Retinal pigment epithelial cell (primary cell): ENCODE results near the gene SNURF.
"Not testable (repeated sequence)": the region's sequence is repeated elsewhere in the genome, so short reads cannot be mapped to it uniquely, and the experiment has no call there.

Experiments
- DNase-seq: peaks from one replicate; pipeline ENCODE4 v3.0.0-alpha.2; 2010; ENCODE audit warnings: low read depth
- H3K4me3 ChIP-seq: 2 replicates; pipeline ENCODE4 v1.5.1; 2011; ENCODE audit warnings: mild to moderate bottlenecking, low read length, control low read depth, moderate library complexity
- TF ChIP-seq, protein P1 (sequence below): conservative IDR thresholded peaks from 2 replicates; pipeline ENCODE4 v1.5.1; 2011; ENCODE audit warnings: low read depth, low read length, control low read depth, inconsistent platforms

The SNURF gene

DNA sequence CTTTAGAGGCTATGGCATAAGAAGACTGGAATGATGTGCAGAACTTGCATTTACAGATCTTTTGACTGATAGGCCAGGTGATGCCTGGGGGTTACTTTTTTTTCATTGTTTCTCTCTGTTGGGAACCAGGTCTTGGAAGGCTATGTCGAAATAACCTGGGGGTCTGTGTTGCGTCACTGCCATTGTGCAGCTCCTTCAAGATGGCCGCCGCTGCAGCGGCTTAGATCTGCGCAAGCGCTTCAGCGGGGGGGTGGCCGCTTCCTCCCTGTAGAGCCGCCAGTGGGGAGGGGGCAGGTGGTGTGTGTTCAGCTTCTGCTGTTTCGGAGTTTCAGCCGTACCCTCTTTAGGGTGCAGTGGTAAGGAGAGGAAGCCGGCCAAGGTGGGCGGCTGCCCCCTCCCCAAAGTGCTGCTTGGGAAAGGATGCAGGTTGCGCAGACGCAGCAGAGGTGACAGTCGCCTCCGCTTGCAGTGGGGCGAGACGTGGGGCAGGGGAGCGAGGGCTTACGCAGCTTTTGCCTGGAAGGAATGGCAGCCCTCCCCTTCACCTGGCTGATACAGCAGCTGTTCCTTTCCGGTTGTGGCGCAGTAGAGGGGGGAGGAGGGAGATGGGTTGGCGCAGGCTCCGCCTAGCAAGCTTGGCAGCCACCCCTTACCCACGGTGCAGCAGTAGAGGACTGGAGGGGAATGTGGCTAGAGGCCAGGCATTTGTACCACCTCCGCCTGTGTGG, 1.5 kb downstream of the SNURF start:
- TF ChIP-seq, protein P1, sequence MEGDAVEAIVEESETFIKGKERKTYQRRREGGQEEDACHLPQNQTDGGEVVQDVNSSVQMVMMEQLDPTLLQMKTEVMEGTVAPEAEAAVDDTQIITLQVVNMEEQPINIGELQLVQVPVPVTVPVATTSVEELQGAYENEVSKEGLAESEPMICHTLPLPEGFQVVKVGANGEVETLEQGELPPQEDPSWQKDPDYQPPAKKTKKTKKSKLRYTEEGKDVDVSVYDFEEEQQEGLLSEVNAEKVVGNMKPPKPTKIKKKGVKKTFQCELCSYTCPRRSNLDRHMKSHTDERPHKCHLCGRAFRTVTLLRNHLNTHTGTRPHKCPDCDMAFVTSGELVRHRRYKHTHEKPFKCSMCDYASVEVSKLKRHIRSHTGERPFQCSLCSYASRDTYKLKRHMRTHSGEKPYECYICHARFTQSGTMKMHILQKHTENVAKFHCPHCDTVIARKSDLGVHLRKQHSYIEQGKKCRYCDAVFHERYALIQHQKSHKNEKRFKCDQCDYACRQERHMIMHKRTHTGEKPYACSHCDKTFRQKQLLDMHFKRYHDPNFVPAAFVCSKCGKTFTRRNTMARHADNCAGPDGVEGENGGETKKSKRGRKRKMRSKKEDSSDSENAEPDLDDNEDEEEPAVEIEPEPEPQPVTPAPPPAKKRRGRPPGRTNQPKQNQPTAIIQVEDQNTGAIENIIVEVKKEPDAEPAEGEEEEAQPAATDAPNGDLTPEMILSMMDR, result no peak
- DNase-seq, result peak; percentile 32
- peak overlapping the region; percentile 92 for H3K4me3 ChIP-seq

DNA sequence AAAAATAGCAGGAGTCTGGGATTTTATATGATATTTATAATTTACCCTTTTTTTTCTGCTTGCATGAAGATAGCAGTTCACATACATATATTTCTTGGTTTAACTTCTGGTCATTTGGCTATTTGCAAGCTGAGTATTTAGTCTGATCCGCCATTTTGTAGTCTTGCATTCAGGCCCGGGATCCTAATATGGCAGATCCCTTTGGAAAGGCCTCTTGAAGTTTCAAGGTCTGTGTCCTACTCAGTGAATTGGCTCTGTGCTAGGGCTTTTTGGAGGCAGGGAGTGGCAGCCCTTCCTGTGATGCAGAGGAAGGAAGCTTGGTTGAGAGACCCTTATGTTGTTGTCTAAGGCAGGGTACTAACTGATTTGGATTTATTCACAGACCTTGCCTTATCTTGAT, 2.9 kb downstream of the SNURF start:
- no peak for DNase-seq
- H3K4me3 ChIP-seq, result no peak overlapping the region

DNA sequence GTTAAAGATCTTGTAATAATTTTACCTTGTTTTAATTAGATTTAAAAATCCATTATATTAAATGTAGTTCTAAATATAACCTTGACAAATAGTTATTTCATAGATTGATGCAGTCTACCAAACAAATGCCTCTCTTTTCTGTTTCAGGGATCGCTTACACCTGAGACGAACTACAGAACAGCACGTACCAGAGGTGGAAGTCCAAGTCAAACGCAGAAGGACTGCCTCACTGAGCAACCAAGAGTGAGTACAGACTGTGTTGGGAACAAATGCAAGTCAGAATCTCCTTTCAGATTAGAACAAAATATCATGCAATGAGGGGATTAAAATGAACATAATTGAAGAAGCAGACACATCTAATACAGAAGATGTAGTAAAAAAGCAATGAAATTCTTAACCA, 7.2 kb downstream of the SNURF start:
- TF ChIP-seq, protein P1, result no peak
- DNase-seq, result no peak
- no peak overlapping the region for H3K4me3 ChIP-seq

More for the DNA sequence above, 2.9 kb downstream of the SNURF start:
- TF ChIP-seq, protein P1, result no peak

DNA sequence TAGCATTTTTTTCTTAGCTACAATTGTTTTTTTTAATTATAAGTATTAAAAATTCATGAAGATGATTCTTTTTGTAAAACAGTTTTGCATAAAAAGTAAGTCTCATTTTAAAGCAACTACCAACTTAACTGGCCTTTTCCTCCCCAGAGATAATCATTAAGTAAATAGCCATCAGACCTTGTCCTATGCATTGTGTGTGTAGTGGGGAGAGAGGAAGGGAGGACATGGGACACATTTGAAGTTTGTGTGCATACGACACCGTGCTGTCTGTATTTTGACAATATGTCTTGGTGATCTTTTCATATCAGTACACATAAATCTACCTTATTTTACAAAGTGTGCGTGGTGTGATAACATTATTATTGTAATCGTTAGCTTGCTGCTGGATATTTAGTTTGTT, 8.1 kb downstream of the SNURF start:
- TF ChIP-seq, protein P1, result no peak
- H3K4me3 ChIP-seq, result no peak overlapping the region
- DNase-seq, result no peak

DNA sequence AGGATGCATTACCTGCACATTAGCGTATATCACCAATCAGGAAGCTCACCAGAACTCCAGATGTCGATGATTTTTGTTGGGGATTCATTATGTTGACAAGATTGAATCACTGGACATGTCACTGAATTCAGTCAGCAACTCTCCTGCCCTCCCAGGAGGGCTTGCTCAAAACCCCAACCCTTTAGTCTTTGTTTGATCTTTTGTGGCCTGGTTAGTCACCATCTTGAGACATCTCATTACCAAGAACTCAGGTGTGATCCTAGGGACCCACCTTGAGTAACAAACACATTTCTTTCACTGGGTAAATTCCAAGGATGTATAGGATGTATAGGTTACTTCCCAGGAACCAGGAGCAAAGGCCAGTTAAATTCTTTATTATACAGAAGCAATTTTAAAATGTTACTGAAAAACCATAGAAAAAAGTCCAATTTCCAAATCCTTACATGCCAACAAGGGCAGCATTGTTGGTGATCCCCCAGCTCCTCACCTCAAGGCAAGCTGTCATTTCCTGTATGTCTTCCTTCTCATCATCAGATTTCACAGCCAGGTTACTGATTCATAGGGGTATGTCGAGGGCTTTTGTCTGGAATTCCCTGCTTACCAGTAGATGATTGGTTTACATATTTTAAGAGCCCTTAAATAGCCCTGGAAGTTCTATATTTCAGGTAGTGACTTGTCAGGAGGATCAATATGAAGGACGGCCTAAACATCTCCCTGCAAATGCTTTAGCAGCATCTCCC, 11.7 kb downstream of the SNURF start:
- DNase-seq, result no peak
- TF ChIP-seq, protein P1, result no peak
- no peak overlapping the region for H3K4me3 ChIP-seq

DNA sequence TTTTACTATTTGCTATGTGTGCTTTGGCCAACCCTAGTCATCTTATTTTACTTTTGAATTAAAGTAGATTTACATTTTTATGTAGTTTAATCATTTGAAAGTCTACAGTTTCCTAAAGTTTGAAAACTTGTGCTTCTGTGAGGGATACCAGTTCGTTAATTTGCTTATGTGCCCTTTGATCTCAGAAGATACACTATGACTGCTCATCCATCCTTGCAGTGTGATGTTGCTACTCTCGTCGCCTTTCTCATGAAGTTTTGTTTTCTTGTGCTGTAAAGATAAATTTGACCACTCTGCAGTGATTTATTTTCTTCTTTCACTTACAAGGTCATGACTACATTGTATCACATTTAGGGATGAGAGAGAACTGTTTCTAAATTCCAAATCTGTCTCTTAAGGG, 16.3 kb downstream of the SNURF start:
- TF ChIP-seq, protein P1, result no peak
- no peak for DNase-seq
- no peak overlapping the region for H3K4me3 ChIP-seq

DNA sequence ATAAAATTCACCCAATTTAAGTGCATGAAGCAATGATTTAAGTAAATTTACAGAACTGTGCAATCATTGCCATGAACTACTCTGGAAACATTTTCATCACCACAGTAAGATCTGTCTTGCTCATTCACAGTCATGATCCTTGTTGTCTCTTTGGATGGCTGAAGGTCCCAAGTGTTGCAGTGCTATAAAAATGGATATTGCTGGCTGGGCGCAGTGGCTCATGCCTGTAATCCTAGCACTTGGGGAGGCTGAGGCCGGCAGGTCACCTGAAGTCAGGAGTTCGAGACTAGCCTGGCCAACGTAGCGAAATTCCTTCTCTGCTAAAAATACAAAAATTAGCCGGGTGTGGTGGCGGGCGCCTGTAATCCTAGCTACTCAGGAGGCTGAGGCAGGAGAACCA, 17.0 kb downstream of the SNURF start:
- TF ChIP-seq, protein P1, result no peak
- H3K4me3 ChIP-seq, result no peak overlapping the region

DNA sequence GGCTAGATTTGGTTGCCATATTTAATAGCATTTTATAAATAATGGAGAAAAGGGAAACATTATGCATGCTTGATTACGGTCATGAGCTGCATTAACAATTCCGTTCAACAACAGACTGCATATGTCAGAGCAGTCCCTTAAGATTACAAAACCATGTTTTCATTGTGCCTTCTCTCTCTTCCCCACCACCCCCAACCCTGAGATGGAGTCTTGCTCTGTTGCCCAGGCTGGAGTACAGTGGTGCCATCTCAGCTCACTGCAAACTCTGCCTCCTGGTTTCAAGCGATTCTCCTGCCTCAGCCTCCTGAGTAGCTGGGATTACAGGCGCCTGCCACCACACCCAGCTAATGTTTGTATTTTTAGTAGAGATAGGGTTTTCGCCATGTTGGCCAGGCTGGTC, 17.9 kb downstream of the SNURF start:
- DNase-seq, H3K4me3 ChIP-seq: not testable (repeated sequence)

More for the DNA sequence above, 17.0 kb downstream of the SNURF start:
- no peak for DNase-seq
